H9 (cell line): ENCODE data around the gene DLEC1. TPM values are rescaled to one million over a fixed set of nuclear protein-coding genes. Genes with fewer than 3 reads are reported as not detected.

ENCODE experiments used
- DNase-seq: peaks from one replicate; pipeline ENCODE4 v3.0.0-alpha.2; 2017
- H2AFZ ChIP-seq: one replicate; pipeline ENCODE4 v1.6.1; 2013; ENCODE audit warnings: mild to moderate bottlenecking, low read length, control low read depth, moderate library complexity
- H2AK5ac ChIP-seq: 2 replicates; pipeline ENCODE4 v1.6.1; 2013; ENCODE audit warnings: low read length, control low read depth, mixed read lengths; ENCODE audit not compliant: insufficient read length
- H2BK120ac ChIP-seq: one replicate; pipeline ENCODE4 v1.6.1; 2013; ENCODE audit warnings: low read depth, mild to moderate bottlenecking, low read length, control low read depth, inconsistent platforms; ENCODE audit not compliant: poor library complexity, severe bottlenecking
- H2BK12ac ChIP-seq: 2 replicates; pipeline ENCODE4 v1.6.1; 2013; ENCODE audit warnings: low read length, control low read depth, mixed read lengths, low read depth; ENCODE audit not compliant: insufficient read length
- H2BK15ac ChIP-seq: 2 replicates; pipeline ENCODE4 v1.6.1; 2013; ENCODE audit warnings: low read depth, low read length, control low read depth
- H2BK20ac ChIP-seq: one replicate; pipeline ENCODE4 v1.6.1; 2013; ENCODE audit warnings: low read depth, mild to moderate bottlenecking, low read length, control low read depth, inconsistent platforms; ENCODE audit not compliant: poor library complexity, severe bottlenecking
- H2BK5ac ChIP-seq: 2 replicates; pipeline ENCODE4 v1.6.1; 2013; ENCODE audit warnings: low read length, control low read depth, mixed read lengths; ENCODE audit not compliant: insufficient read length
- H3K14ac ChIP-seq: 2 replicates; pipeline ENCODE4 v1.6.1; 2013; ENCODE audit warnings: low read length, control low read depth; ENCODE audit not compliant: insufficient read depth
- H3K18ac ChIP-seq: 2 replicates; pipeline ENCODE4 v1.6.1; 2013; ENCODE audit warnings: low read depth, mild to moderate bottlenecking, mixed read lengths, low read length, control low read depth; ENCODE audit not compliant: insufficient read length
- H3K23ac ChIP-seq: 2 replicates; pipeline ENCODE4 v1.6.1; 2013; ENCODE audit warnings: low read length, control low read depth, mixed read lengths, low read depth; ENCODE audit not compliant: insufficient read length
- H3K23me2 ChIP-seq: 2 replicates; pipeline ENCODE4 v1.6.1; 2013; ENCODE audit warnings: low read depth, mild to moderate bottlenecking, mixed read lengths, low read length, control low read depth; ENCODE audit not compliant: insufficient read length, poor library complexity, severe bottlenecking
- H3K27ac ChIP-seq: 2 replicates; pipeline ENCODE4 v1.5.1; 2013; ENCODE audit warnings: low read length, control low read depth, mixed read lengths, low read depth; ENCODE audit not compliant: insufficient read length
- H3K27me3 ChIP-seq: 2 replicates; pipeline ENCODE4 v1.6.1; 2013; ENCODE audit warnings: low read length, control low read depth, inconsistent platforms; ENCODE audit not compliant: insufficient read depth
- H3K4ac ChIP-seq: 2 replicates; pipeline ENCODE4 v1.6.1; 2013; ENCODE audit warnings: low read depth, mild to moderate bottlenecking, control low read depth, inconsistent platforms, low read length, moderate library complexity
- H3K4me1 ChIP-seq: 2 replicates; pipeline ENCODE4 v1.6.1; 2013; ENCODE audit warnings: low read length, control low read depth, inconsistent platforms; ENCODE audit not compliant: insufficient read depth
- H3K4me2 ChIP-seq: 2 replicates; pipeline ENCODE4 v1.6.1; 2013; ENCODE audit warnings: low read length, control low read depth, mixed read lengths; ENCODE audit not compliant: insufficient read length, insufficient read depth
- H3K56ac ChIP-seq: 2 replicates; pipeline ENCODE4 v1.6.1; 2013; ENCODE audit warnings: low read depth, mild to moderate bottlenecking, mixed read lengths, low read length, control low read depth; ENCODE audit not compliant: insufficient read length
- H3K79me1 ChIP-seq: 2 replicates; pipeline ENCODE4 v1.6.1; 2013; ENCODE audit warnings: low read depth, mild to moderate bottlenecking, moderate library complexity, low read length, control low read depth, inconsistent platforms; ENCODE audit not compliant: insufficient read depth, poor library complexity, severe bottlenecking
- H3K79me2 ChIP-seq: 2 replicates; pipeline ENCODE4 v1.6.1; 2013; ENCODE audit warnings: low read length, control low read depth, inconsistent platforms; ENCODE audit not compliant: insufficient read depth
- H3K9ac ChIP-seq: 2 replicates; pipeline ENCODE4 v1.6.1; 2013; ENCODE audit warnings: low read length, control low read depth, mixed read lengths; ENCODE audit not compliant: insufficient read length; ENCODE audit errors: extremely low read depth
- H3K9me3 ChIP-seq: one replicate; pipeline ENCODE4 v1.6.1; 2013; ENCODE audit warnings: low read depth, low read length, inconsistent platforms; ENCODE audit not compliant: control insufficient read depth
- H3T11ph ChIP-seq: one replicate; pipeline ENCODE4 v1.6.1; 2013; ENCODE audit warnings: mild to moderate bottlenecking, low read length, control low read depth, inconsistent platforms
- H4K20me1 ChIP-seq: one replicate; pipeline ENCODE4 v1.6.1; 2013; ENCODE audit not compliant: control insufficient read depth, insufficient read length, insufficient read depth
- H4K5ac ChIP-seq: 2 replicates; pipeline ENCODE4 v1.6.1; 2013; ENCODE audit warnings: low read depth, mild to moderate bottlenecking, mixed read lengths, low read length, control low read depth; ENCODE audit not compliant: insufficient read length
- H4K8ac ChIP-seq: replicated peaks from 2 replicates; pipeline ENCODE4 v1.6.1; 2013; ENCODE audit warnings: low read length, control low read depth, mixed read lengths, low read depth; ENCODE audit not compliant: insufficient read length
- H4K91ac ChIP-seq: 2 replicates; pipeline ENCODE4 v1.6.1; 2013; ENCODE audit warnings: low read depth, mild to moderate bottlenecking, moderate library complexity, mixed read lengths, low read length, control low read depth; ENCODE audit not compliant: insufficient read length
- H3K27ac Mint-ChIP-seq, 3 experiments: 2 replicates in 2 of 3; 3 replicates in 1 of 3; pipeline ENCODE4 v1.8.0; 2020 to 2021; ENCODE audit warnings: mixed read lengths in 3 of 3, mild to moderate bottlenecking in 1 of 3, moderate library complexity in 1 of 3
- H3K27me3 Mint-ChIP-seq: 2 replicates; pipeline ENCODE4 v1.8.0; 2021; ENCODE audit warnings: low read depth, mild to moderate bottlenecking, moderate library complexity, mixed read lengths
- H3K36me3 Mint-ChIP-seq, 3 experiments: 2 replicates in 2 of 3; 3 replicates in 1 of 3; pipeline ENCODE4 v1.8.0; 2020 to 2021; ENCODE audit warnings: low read depth in 3 of 3, mixed read lengths in 3 of 3; ENCODE audit not compliant: insufficient read depth in 1 of 3
- H3K4me1 Mint-ChIP-seq, 2 experiments: 2 replicates each; pipeline ENCODE4 v1.8.0; 2020; ENCODE audit warnings: mixed read lengths in 2 of 2
- H3K4me3 Mint-ChIP-seq, 2 experiments: 2 replicates in 1 of 2; 3 replicates in 1 of 2; pipeline ENCODE4 v1.8.0; 2020 to 2021; ENCODE audit warnings: mild to moderate bottlenecking in 2 of 2, mixed read lengths in 2 of 2, moderate library complexity in 1 of 2
- H3K9me3 Mint-ChIP-seq, 2 experiments: 2 replicates in 1 of 2; 3 replicates in 1 of 2; pipeline ENCODE4 v1.8.0; 2020; ENCODE audit warnings: mild to moderate bottlenecking in 2 of 2, mixed read lengths in 2 of 2, moderate library complexity in 1 of 2
- WGBS: extraction: QIAGEN DNeasy Blood & Tissue Kit; methylation state at CpG from one replicate; pipeline ENCODE4 v1.1.7; 2013; ENCODE audit warnings: missing lambda C conversion rate, low lambda C conversion rate, mixed read lengths; ENCODE audit not compliant: insufficient read length; ENCODE audit errors: extremely low coverage; 5-methylcytosine and 5-hydroxymethylcytosine counted together
- total RNA-seq: library from RNA; stranded (reverse); gene quantifications from 2 replicates; pipeline ENCODE4 v1.2.1, GENCODE V29; 2021
- TF ChIP-seq, protein P1 (sequence below): fragments of 200-600 bp; sonication (generic); conservative IDR thresholded peaks from 3 replicates; pipeline ENCODE4 v1.8.0; 2021; ENCODE audit warnings: antibody characterized with exemption, mild to moderate bottlenecking

The DLEC1 gene
- total RNA-seq, 1 experiment from 2014 or later, result 2.1 TPM

DNA sequence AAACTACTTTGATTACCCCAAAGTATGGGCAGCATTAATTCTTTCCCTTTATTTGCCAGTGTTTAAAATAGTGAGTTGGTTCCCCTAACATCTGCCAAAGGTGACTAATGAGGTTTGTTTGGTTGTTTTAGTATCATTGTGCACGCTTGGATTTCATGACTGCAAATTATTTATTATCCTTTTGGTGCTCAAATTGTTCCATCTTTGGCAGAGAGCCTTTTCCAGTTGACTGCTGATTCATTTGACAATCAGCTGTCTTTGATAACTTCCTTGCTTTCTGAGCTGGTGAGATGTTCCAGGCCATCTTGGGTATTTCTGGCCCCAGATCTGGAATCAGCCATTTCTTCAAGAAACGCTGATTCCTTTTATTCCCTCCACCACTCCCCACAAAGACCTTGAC is 8.9 kb downstream of the DLEC1 start:
- Mint-ChIP-seq H3K27me3 (peaks cover 25% of the 10 kb centered on the region), H3K4me1 (no peaks in the 10 kb centered on the region), H3K9me3 (peaks cover 17% of the 10 kb centered on the region in 2 experiments), H3K4me3 (no peak overlapping the region), H3K27ac (no peak overlapping the region), H3K36me3 (peaks cover 6 to 10% (median 6%) of the 10 kb centered on the region in 3 experiments; a peak in 6 of 7 replicates)
- Histone ChIP-seq H2BK15ac (no peak overlapping the region), H3K4ac (no peak overlapping the region), H2AFZ (no peak overlapping the region), H3K79me2 (no peaks in the 10 kb centered on the region), H4K8ac (no peak overlapping the region), H2BK12ac (no peak overlapping the region), H4K91ac (no peak overlapping the region), H4K20me1 (no peaks in the 10 kb centered on the region), H3K14ac (no peak overlapping the region), H4K5ac (no peak overlapping the region), H2BK5ac (no peak overlapping the region), H3T11ph (no peak overlapping the region), H3K9ac (no peak overlapping the region), H3K18ac (no peak overlapping the region), H3K27ac (no peak overlapping the region), H2AK5ac (no peak overlapping the region), H3K56ac (no peak overlapping the region), H3K23me2 (no peaks in the 10 kb centered on the region), H3K4me2 (no peak overlapping the region), H2BK120ac (no peak overlapping the region), H3K9me3 (peaks cover 8% of the 10 kb centered on the region), H3K79me1 (no peaks in the 10 kb centered on the region), H3K27me3 (no peaks in the 10 kb centered on the region), H3K23ac (no peak overlapping the region), H3K4me1 (no peaks in the 10 kb centered on the region), H2BK20ac (no peak overlapping the region)
- DNase-seq, result no peak
- TF ChIP-seq, protein P1, sequence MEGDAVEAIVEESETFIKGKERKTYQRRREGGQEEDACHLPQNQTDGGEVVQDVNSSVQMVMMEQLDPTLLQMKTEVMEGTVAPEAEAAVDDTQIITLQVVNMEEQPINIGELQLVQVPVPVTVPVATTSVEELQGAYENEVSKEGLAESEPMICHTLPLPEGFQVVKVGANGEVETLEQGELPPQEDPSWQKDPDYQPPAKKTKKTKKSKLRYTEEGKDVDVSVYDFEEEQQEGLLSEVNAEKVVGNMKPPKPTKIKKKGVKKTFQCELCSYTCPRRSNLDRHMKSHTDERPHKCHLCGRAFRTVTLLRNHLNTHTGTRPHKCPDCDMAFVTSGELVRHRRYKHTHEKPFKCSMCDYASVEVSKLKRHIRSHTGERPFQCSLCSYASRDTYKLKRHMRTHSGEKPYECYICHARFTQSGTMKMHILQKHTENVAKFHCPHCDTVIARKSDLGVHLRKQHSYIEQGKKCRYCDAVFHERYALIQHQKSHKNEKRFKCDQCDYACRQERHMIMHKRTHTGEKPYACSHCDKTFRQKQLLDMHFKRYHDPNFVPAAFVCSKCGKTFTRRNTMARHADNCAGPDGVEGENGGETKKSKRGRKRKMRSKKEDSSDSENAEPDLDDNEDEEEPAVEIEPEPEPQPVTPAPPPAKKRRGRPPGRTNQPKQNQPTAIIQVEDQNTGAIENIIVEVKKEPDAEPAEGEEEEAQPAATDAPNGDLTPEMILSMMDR, result no peak
- WGBS, result no CpG with 5 or more reads among the region's 2 CpGs
